ENCODE measurements around the gene WNT5B. TPM values are rescaled to one million over a fixed set of nuclear protein-coding genes. Genes with fewer than 3 reads are reported as not detected.

WNT5B gene
- total and polyA plus RNA-seq, 2 donors (not counting 3 experiments of a cell fraction or from before 2014, with no cell fraction given), result not detected

DNA sequence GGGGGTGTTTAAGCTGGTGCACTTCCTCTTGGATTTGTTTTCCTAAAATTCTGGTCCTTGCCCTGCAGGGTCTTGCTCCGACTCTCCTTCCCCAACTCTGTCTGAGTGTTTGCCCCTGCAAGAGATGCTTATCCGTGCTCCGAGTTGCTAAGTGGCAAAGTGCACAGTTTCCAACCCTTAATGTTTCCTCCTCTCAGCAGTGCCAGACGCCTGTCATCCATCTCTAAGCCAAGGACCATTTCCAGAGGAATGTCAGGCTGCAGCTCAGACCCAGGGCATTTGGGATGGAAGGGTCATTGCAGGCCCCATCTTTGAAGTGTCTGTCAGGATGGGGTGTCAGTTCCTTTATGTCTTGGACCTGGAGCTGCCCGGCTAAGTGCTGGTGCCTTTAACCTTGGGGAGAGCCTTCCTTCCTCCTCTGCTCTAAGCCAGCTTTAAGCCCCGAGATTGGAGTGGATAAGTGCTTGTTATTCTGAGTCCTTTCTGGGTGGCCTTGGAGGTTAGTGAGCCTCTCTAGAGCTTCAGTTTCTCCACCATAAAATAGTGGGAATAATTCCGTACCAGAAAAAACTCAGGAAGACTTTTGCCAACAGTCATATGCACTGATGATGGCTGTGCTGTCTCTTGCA lies 15.0 kb downstream of the WNT5B start:
- H3K9me3 ChIP-seq (replicated peaks; ENCODE audit: control insufficient read depth, insufficient read depth, low read length), result no peaks in the 10 kb centered on the region
- no peaks in the 10 kb centered on the region for H3K9me1 ChIP-seq (replicated peaks; ENCODE audit: control insufficient read depth, extremely low read depth, insufficient read depth, low read length)
- H4K20me1 ChIP-seq (replicated peaks; ENCODE audit: control insufficient read depth, extremely low read depth, insufficient read depth, low read length), result no peaks in the 10 kb centered on the region
- no peaks in the 10 kb centered on the region for H3K36me3 ChIP-seq (ENCODE audit: control insufficient read depth in 2 of 2, extremely low read depth in 1 of 2, insufficient read depth in 2 of 2, low read length in 2 of 2)
- CTCF ChIA-PET, result interaction anchor here (2.4 to 4.2 kb wide), 4 partner anchors 9 to 296 kb away, joined by 9 to 42 read pairs (median 26); no protein-coding TSS in a partner anchor
- no peak overlapping the region for H3K4me3 ChIP-seq (replicated peaks in 1 of 3; ENCODE audit: insufficient read depth in 1 of 3, low read depth in 1 of 3, low read length in 3 of 3)
- H3K27ac ChIP-seq (ENCODE audit: insufficient read depth, low read depth, low read length), result no peak overlapping the region
- peaks cover 17 to 24% of the 10 kb centered on the region in 2 experiments for H3K27me3 ChIP-seq (ENCODE audit: control insufficient read depth in 2 of 2, insufficient read depth in 2 of 2, low read length in 2 of 2)
- dilution Hi-C loops (cut with MboI; ENCODE audit: extremely low pct_ligation_motif_present, low sequenced_read_pairs) (loop anchor here (25.0 kb wide), 1 partner anchor 293 kb away; no protein-coding TSS in a partner anchor), intact Hi-C loops (cut with micrococcal nuclease) (no loop called here)
- H3K9ac ChIP-seq (replicated peaks; ENCODE audit: extremely low read depth, insufficient read depth, low read length), result no peak overlapping the region
- DNase-seq (ENCODE audit: low read depth, low spot score) (no peak), FAIRE-seq (no peak)
- BruUV-seq (replicated peaks), result no TSS peak
- H3K4me2 ChIP-seq (ENCODE audit: insufficient read depth, low read length), result no peak overlapping the region
- POLR2A ChIA-PET, result no interaction called here
- no peak overlapping the region for H2AFZ ChIP-seq (ENCODE audit: low read depth, low read length)
- TF ChIP-seq POLR2AphosphoS5 (IDR thresholded peaks at IDR 0.05; ENCODE audit: insufficient read depth, low read depth, low read length) (no peak), GATA2 (IDR thresholded peaks at IDR 0.05; ENCODE audit: insufficient read depth, insufficient read length, low read depth, low read length) (no peak), JUN (IDR thresholded peaks at IDR 0.05; ENCODE audit: borderline replicate concordance, insufficient read depth, insufficient read length, low read depth) (no peak), EZH2 (IDR thresholded peaks at IDR 0.05; ENCODE audit: borderline replicate concordance, low read depth, low read length, severe bottlenecking) (no peak), MYC (IDR thresholded peaks at IDR 0.05; ENCODE audit: low read depth, low read length) (no peak), FOS (IDR thresholded peaks at IDR 0.05; ENCODE audit: borderline replicate concordance, insufficient read depth, low read length) (no peak), POLR2A (IDR thresholded peaks at IDR 0.05; ENCODE audit: low read depth, low read length) (no peak)
- TF ChIP-seq, protein P1, sequence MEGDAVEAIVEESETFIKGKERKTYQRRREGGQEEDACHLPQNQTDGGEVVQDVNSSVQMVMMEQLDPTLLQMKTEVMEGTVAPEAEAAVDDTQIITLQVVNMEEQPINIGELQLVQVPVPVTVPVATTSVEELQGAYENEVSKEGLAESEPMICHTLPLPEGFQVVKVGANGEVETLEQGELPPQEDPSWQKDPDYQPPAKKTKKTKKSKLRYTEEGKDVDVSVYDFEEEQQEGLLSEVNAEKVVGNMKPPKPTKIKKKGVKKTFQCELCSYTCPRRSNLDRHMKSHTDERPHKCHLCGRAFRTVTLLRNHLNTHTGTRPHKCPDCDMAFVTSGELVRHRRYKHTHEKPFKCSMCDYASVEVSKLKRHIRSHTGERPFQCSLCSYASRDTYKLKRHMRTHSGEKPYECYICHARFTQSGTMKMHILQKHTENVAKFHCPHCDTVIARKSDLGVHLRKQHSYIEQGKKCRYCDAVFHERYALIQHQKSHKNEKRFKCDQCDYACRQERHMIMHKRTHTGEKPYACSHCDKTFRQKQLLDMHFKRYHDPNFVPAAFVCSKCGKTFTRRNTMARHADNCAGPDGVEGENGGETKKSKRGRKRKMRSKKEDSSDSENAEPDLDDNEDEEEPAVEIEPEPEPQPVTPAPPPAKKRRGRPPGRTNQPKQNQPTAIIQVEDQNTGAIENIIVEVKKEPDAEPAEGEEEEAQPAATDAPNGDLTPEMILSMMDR (IDR thresholded peaks at IDR 0.05; ENCODE audit: extremely low read depth in 1 of 2, insufficient read depth in 1 of 2, low read depth in 1 of 2, low read length in 2 of 2), result no peak
- TF ChIP-seq, protein P2, sequence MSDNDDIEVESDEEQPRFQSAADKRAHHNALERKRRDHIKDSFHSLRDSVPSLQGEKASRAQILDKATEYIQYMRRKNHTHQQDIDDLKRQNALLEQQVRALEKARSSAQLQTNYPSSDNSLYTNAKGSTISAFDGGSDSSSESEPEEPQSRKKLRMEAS (IDR thresholded peaks at IDR 0.05; ENCODE audit: insufficient read depth, insufficient read length), result no peak
- H3K4me1 ChIP-seq (ENCODE audit: control insufficient read depth, extremely low read depth, insufficient read depth, low read length), result no peaks in the 10 kb centered on the region
- H3K79me2 ChIP-seq (ENCODE audit: control insufficient read depth, insufficient read depth, low read length), result no peaks in the 10 kb centered on the region
